Measurements from ENCODE around the gene ARHGAP45.

GRCh38 chr19:1111641-1112267, 44.8 kb downstream of the ARHGAP45 start:
- TF ChIP-seq EZH2 (IDR thresholded peaks at IDR 0.05) (no peak), FOXP2 (optimal IDR thresholded peaks at IDR 0.05; ENCODE audit: control extremely low read depth, extremely low read length, insufficient read depth) (no peak)
